GM13977 (cell line): Measurements from ENCODE around the gene MACROD2.

Experiments used
- DNase-seq: peaks from one replicate; pipeline ENCODE4 v3.0.0; 2012; ENCODE audit warnings: low spot score
- CTCF ChIP-seq: IDR thresholded peaks from 2 replicates; pipeline ENCODE4 v1.5.1; 2012; ENCODE audit warnings: mild to moderate bottlenecking, control low read depth; ENCODE audit not compliant: insufficient read depth; ENCODE audit errors: extremely low read depth, missing control alignments
- in situ Hi-C: fragments of 300-500 bp; cut with MboI; formaldehyde crosslinking; loops from one replicate; pipeline ENCODE4 v1.12.0; 2022; ENCODE audit warnings: low sequenced_read_pairs, low pct_unique_long_range_greater_than_20kb, mixed read lengths, inconsistent platforms; ENCODE audit not compliant: unreplicated experiment

Gene MACROD2

GRCh38 chr20:15923030-15923776 lies 1927.9 kb downstream of the MACROD2 start:
- in situ Hi-C loops = no loop called here
- DNase-seq = no peak
- no peak for TF ChIP-seq CTCF

DNA sequence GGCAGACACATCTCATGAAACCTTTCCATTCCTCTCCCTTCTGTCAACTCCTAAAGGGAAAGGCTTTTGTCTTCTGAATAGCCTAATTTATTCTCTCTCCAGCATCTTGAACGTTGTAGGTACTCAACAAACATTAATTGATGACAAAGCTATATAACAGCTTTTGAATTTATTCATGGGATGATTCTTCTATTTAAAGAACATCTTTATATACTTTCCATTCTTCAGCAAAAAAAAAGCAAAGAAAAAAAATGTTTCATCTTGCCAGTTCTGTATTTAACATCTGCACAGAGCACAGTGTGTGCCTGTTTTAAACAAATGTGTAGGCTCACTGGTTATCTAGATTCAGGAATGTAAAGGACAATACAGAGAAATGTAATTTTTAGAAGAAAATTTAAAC lies 1929.2 kb downstream of the MACROD2 start:
- no peak for TF ChIP-seq CTCF
- in situ Hi-C loops = no loop called here
- DNase-seq = no peak

DNA sequence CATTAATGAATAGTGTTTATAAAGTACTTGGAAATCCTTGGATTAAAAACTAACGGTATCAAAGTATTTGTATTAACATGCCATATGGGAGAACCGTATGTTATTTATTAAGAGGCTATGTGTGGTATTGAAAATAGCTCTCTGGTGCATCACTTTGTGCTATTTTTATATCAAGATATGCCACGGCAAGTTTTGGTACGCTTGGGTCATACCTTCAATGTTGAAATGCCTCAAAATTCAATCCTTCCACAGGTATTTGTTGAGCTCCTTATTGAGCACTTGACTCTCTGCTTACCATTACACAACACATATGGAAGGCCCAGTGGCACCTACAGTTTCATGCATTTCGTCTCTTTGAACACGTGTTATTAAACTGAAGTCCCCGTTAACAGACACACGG lies 1930.1 kb downstream of the MACROD2 start:
- TF ChIP-seq CTCF = no peak
- in situ Hi-C loops = no loop called here

GRCh38 chr20:15927893-15928650 lies 1932.8 kb downstream of the MACROD2 start:
- no peak for TF ChIP-seq CTCF
- no peak for DNase-seq
- in situ Hi-C loops = no loop called here

More for the DNA sequence above, 1930.1 kb downstream of the MACROD2 start:
- no peak for DNase-seq

DNA sequence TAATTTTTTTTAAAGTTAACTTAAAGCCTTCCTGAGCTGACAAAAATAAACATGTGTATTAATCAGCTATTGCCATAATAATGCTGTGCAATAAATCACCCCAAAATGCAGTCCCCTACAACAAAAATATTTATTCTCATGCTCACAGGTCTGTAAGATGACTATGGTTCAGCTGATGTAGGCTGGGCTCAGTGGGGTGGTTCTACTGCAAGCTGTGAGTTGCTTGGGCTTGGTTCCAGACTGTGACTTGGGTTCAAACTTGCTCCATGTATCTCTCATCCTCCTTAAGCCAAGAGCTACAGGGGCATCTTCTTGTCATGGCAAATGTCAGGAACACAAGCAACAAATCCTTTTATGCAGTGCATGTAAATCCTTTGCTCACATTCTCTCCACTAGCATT lies 1933.6 kb downstream of the MACROD2 start:
- DNase-seq = no peak
- TF ChIP-seq CTCF = no peak
- in situ Hi-C loops = no loop called here

GRCh38 chr20:15930311-15931305 lies 1935.3 kb downstream of the MACROD2 start:
- no peak for DNase-seq
- in situ Hi-C loops = no loop called here
- peak; percentile 8 for TF ChIP-seq CTCF
